22Rv1 (cell line): ENCODE data around the gene AVPI1.

Experiments
- ZFX ChIP-seq: fragments of 450-650 bp; IDR thresholded peaks from 2 replicates; pipeline ENCODE4 v1.6.1; 2017; ENCODE audit warnings: antibody characterized with exemption, borderline replicate concordance
- TF ChIP-seq, protein P1 (sequence below): fragments of 450-650 bp; IDR thresholded peaks from 2 replicates; pipeline ENCODE4 v1.5.1; 2017; ENCODE audit warnings: mild to moderate bottlenecking

DNA sequence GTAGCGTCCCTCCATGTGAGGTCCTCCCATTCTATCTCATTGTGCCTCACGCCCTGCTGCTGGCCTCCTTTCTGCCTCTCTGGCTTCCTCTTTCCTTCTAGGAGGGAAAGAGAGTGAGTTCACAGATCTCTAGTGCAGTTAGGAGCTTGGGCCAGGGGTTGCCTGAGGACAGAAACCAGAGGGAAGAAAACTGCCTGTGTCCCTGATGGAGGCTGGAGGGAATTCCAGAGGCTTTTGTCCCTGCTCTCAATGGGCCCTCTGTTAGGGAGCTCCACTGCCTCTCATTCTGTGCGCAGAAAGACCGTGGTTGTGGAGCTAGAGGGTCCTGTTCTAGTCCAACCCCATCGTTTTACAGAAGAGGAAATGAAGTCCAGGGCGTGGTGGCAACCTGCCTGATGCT is 31.1 kb upstream of the AVPI1 start:
- TF ChIP-seq, protein P1, sequence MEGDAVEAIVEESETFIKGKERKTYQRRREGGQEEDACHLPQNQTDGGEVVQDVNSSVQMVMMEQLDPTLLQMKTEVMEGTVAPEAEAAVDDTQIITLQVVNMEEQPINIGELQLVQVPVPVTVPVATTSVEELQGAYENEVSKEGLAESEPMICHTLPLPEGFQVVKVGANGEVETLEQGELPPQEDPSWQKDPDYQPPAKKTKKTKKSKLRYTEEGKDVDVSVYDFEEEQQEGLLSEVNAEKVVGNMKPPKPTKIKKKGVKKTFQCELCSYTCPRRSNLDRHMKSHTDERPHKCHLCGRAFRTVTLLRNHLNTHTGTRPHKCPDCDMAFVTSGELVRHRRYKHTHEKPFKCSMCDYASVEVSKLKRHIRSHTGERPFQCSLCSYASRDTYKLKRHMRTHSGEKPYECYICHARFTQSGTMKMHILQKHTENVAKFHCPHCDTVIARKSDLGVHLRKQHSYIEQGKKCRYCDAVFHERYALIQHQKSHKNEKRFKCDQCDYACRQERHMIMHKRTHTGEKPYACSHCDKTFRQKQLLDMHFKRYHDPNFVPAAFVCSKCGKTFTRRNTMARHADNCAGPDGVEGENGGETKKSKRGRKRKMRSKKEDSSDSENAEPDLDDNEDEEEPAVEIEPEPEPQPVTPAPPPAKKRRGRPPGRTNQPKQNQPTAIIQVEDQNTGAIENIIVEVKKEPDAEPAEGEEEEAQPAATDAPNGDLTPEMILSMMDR = no peak
- no peak for TF ChIP-seq ZFX
